HepG2 (cell line): ENCODE results near the gene KCNQ1OT1. TPM values are rescaled to one million over a fixed set of nuclear protein-coding genes. Genes with fewer than 3 reads are reported as not detected.

ENCODE experiments used
- CREB1 ChIP-seq, 2 experiments: fragments of 450-650 bp in 1 of 2; IDR thresholded peaks; 2 replicates each; pipeline ENCODE4 v1.6.1; 2016 to 2017; ENCODE audit warnings: control low read depth in 1 of 2, mild to moderate bottlenecking in 1 of 2, missing compliant biosample characterization in 1 of 2, missing genetic modification characterization in 1 of 2
- HMG20B ChIP-seq: conservative IDR thresholded peaks from 2 replicates; pipeline ENCODE4 v1.6.1; 2016; ENCODE audit warnings: missing genetic modification reagents, missing compliant biosample characterization
- NFYB ChIP-seq: sonication (generic); formaldehyde crosslinking; IDR thresholded peaks from 2 replicates; pipeline ENCODE4 v1.4.0; 2020; ENCODE audit warnings: missing genetic modification reagents
- TAF15 ChIP-seq: fragments of 200-400 bp; formaldehyde crosslinking; IDR thresholded peaks from one replicate; pipeline ENCODE4 v1.6.1; 2018; ENCODE audit warnings: mild to moderate bottlenecking, low read depth, low read length; ENCODE audit not compliant: poor library complexity, severe bottlenecking
- TBX3 ChIP-seq: fragments of 450-650 bp; IDR thresholded peaks from 2 replicates; pipeline ENCODE4 v1.6.1; 2017; ENCODE audit warnings: antibody characterized with exemption, mild to moderate bottlenecking, inconsistent platforms, borderline replicate concordance
- TMF1 ChIP-seq: sonication (generic); formaldehyde crosslinking; IDR thresholded peaks from 2 replicates; pipeline ENCODE4 v1.8.1; 2022; ENCODE audit warnings: low read depth, missing genetic modification reagents
- TOPORS ChIP-seq: sonication (generic); formaldehyde crosslinking; IDR thresholded peaks from 2 replicates; pipeline ENCODE4 v1.8.0; 2023; ENCODE audit warnings: mild to moderate bottlenecking, missing genetic modification reagents
- ZC3H13 ChIP-seq: sonication (generic); formaldehyde crosslinking; IDR thresholded peaks from 2 replicates; pipeline ENCODE4 v1.8.1; 2023; ENCODE audit warnings: mild to moderate bottlenecking, missing genetic modification reagents, moderate library complexity
- ZNF20 ChIP-seq: sonication (generic); formaldehyde crosslinking; IDR thresholded peaks from 2 replicates; pipeline ENCODE4 v1.4.0; 2020; ENCODE audit warnings: mild to moderate bottlenecking, moderate library complexity, missing genetic modification reagents
- ZNF33B ChIP-seq: sonication (generic); formaldehyde crosslinking; IDR thresholded peaks from 2 replicates; pipeline ENCODE4 v1.5.1; 2020; ENCODE audit warnings: mild to moderate bottlenecking, missing genetic modification reagents
- ZNF7 ChIP-seq: IDR thresholded peaks from 2 replicates; pipeline ENCODE4 v1.6.1; 2016; ENCODE audit warnings: missing biosample characterization, missing genetic modification reagents
- ZNF768 ChIP-seq: sonication (generic); formaldehyde crosslinking; IDR thresholded peaks from 2 replicates; pipeline ENCODE4 v1.4.0; 2020; ENCODE audit warnings: missing genetic modification reagents
- polyA plus RNA-seq, 8 experiments: library from polyadenylated mRNA; depleted of rRNA in 3 of 8; stranded (reverse) in 7 of 8; unstranded in 1 of 8; fragments of >200 nt; fragmentation: Illumina TruSeq in 4 of 8; extraction: Trizol in 4 of 8; gene quantifications; 2 replicates each; pipeline versions ENCODE4 v1.2.1 to v1.2.3, GENCODE V29; 2011 to 2016; ENCODE audit warnings: low read depth in 4 of 8, missing spikeins in 1 of 8, mixed read lengths in 1 of 8; ENCODE audit not compliant: insufficient read depth in 1 of 8
- total RNA-seq, 5 experiments: library from RNA; depleted of rRNA; stranded (reverse); fragments of >200 nt; fragmentation: Illumina TruSeq; extraction: Trizol; gene quantifications; 2 replicates each; pipeline ENCODE4 v1.2.3, GENCODE V29; 2016; ENCODE audit warnings: low read depth in 1 of 5
- TF ChIP-seq, protein P1 (sequence below): sonication (generic); formaldehyde crosslinking; IDR thresholded peaks from 2 replicates; pipeline ENCODE4 v1.4.0; 2020; ENCODE audit warnings: missing genetic modification reagents
- TF ChIP-seq, protein P2 (sequence below): sonication (generic); formaldehyde crosslinking; IDR thresholded peaks from 2 replicates; pipeline ENCODE4 v1.4.0; 2020; ENCODE audit warnings: missing genetic modification reagents, mild to moderate bottlenecking, borderline replicate concordance
- TF ChIP-seq, protein P3 (sequence below): sonication (generic); formaldehyde crosslinking; IDR thresholded peaks from 2 replicates; pipeline ENCODE4 v1.4.0; 2020; ENCODE audit warnings: missing genetic modification reagents

The KCNQ1OT1 gene
- total and polyA plus RNA-seq, 2 of the 13 experiments (the other 11 are each of a cell fraction or from before 2014, with no cell fraction given): 1.3 to 18.9 TPM

DNA sequence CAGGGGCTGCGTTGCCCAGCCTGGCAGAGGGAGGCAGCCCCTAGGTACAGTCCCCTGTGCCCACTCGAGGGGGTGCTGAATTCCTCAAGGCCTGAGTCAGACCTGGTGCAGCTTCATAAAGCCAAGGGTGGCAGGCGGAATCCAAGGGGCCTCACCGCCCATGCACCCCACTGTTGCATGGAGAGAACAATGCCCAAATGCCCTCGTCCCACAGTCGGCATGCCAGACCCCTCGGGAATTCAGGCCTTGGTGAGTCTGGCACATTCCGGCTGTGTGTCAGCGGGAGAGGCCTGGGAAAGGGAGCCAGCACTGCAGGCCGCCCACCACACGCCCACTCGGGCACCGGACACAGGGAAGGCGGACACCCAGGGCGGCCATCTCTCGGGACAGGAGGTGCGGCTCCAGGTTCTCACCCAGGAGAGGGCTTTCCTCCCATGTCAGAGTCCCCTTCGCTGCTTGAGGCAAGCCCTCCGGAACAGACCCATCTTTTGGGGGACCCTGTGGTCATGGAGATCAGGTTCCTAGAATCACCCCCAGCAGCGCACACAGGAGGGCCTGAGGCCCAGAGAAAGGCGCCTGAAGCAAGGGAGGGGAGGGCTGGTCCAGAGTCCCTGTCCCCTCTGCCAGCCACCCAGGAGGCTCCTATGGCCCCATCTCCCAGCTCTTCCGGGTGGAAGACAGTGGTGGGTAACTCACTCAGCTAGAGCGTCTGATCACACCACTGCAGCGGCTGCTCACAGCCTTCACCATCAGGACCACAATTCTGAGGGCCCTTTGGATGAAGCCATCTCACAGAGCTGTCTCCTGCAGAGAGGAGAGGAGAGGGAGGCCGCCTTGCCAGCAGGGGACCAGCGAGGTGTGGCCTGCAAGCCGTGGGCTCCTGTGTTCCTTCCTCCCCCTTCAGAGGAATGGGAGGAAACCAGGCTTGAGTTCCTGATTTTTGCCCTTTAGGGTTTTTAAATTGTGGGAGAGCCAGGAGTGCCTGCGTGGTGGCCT, 31.6 kb upstream of the KCNQ1OT1 start (continued):
- TF ChIP-seq ZC3H13 (CRISPR knock-in tag) (no peak; the same call in 1 of the 2 replicates), TBX3 (no peak), TOPORS (CRISPR knock-in tag) (no peak), CREB1 (IDR thresholded peaks at IDR 0.05) (no peak), CREB1 (CRISPR knock-in tag; IDR thresholded peaks at IDR 0.05) (no peak), HMG20B (no peak), ZNF768 (CRISPR knock-in tag) (peak; percentile 42; the same call in 1 of the 2 replicates), NFYB (peak; percentile 1; the same call in 1 of the 2 replicates), TAF15 (peak; percentile 85), ZNF7 (CRISPR knock-in tag) (no peak), ZNF20 (CRISPR knock-in tag) (no peak), TMF1 (CRISPR knock-in tag) (no peak), ZNF33B (CRISPR knock-in tag) (no peak; the same call in 1 of the 2 replicates)
- TF ChIP-seq, protein P1, sequence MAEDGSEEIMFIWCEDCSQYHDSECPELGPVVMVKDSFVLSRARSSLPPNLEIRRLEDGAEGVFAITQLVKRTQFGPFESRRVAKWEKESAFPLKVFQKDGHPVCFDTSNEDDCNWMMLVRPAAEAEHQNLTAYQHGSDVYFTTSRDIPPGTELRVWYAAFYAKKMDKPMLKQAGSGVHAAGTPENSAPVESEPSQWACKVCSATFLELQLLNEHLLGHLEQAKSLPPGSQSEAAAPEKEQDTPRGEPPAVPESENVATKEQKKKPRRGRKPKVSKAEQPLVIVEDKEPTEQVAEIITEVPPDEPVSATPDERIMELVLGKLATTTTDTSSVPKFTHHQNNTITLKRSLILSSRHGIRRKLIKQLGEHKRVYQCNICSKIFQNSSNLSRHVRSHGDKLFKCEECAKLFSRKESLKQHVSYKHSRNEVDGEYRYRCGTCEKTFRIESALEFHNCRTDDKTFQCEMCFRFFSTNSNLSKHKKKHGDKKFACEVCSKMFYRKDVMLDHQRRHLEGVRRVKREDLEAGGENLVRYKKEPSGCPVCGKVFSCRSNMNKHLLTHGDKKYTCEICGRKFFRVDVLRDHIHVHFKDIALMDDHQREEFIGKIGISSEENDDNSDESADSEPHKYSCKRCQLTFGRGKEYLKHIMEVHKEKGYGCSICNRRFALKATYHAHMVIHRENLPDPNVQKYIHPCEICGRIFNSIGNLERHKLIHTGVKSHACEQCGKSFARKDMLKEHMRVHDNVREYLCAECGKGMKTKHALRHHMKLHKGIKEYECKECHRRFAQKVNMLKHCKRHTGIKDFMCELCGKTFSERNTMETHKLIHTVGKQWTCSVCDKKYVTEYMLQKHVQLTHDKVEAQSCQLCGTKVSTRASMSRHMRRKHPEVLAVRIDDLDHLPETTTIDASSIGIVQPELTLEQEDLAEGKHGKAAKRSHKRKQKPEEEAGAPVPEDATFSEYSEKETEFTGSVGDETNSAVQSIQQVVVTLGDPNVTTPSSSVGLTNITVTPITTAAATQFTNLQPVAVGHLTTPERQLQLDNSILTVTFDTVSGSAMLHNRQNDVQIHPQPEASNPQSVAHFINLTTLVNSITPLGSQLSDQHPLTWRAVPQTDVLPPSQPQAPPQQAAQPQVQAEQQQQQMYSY (CRISPR knock-in tag): 0 out of 2 replicates have a peak, but pooled peaks have one; percentile 44
- TF ChIP-seq, protein P2, sequence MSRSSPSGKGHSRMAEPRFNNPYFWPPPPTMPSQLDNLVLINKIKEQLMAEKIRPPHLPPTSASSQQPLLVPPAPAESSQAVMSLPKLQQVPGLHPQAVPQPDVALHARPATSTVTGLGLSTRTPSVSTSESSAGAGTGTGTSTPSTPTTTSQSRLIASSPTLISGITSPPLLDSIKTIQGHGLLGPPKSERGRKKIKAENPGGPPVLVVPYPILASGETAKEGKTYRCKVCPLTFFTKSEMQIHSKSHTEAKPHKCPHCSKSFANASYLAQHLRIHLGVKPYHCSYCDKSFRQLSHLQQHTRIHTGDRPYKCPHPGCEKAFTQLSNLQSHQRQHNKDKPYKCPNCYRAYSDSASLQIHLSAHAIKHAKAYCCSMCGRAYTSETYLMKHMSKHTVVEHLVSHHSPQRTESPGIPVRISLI: no peak; the same call in 1 of the 2 replicates
- TF ChIP-seq, protein P3, sequence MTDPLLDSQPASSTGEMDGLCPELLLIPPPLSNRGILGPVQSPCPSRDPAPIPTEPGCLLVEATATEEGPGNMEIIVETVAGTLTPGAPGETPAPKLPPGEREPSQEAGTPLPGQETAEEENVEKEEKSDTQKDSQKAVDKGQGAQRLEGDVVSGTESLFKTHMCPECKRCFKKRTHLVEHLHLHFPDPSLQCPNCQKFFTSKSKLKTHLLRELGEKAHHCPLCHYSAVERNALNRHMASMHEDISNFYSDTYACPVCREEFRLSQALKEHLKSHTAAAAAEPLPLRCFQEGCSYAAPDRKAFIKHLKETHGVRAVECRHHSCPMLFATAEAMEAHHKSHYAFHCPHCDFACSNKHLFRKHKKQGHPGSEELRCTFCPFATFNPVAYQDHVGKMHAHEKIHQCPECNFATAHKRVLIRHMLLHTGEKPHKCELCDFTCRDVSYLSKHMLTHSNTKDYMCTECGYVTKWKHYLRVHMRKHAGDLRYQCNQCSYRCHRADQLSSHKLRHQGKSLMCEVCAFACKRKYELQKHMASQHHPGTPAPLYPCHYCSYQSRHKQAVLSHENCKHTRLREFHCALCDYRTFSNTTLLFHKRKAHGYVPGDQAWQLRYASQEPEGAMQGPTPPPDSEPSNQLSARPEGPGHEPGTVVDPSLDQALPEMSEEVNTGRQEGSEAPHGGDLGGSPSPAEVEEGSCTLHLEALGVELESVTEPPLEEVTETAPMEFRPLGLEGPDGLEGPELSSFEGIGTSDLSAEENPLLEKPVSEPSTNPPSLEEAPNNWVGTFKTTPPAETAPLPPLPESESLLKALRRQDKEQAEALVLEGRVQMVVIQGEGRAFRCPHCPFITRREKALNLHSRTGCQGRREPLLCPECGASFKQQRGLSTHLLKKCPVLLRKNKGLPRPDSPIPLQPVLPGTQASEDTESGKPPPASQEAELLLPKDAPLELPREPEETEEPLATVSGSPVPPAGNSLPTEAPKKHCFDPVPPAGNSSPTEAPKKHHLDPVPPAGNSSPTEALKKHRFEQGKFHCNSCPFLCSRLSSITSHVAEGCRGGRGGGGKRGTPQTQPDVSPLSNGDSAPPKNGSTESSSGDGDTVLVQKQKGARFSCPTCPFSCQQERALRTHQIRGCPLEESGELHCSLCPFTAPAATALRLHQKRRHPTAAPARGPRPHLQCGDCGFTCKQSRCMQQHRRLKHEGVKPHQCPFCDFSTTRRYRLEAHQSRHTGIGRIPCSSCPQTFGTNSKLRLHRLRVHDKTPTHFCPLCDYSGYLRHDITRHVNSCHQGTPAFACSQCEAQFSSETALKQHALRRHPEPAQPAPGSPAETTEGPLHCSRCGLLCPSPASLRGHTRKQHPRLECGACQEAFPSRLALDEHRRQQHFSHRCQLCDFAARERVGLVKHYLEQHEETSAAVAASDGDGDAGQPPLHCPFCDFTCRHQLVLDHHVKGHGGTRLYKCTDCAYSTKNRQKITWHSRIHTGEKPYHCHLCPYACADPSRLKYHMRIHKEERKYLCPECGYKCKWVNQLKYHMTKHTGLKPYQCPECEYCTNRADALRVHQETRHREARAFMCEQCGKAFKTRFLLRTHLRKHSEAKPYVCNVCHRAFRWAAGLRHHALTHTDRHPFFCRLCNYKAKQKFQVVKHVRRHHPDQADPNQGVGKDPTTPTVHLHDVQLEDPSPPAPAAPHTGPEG: 0 out of 2 replicates have a peak, but pooled peaks have one; percentile 46
